C4-2B (cell line): ENCODE data around the gene ITPKC.
"Not testable (repeated sequence)": the region's sequence is repeated elsewhere in the genome, so short reads cannot be mapped to it uniquely, and the experiment has no call there.

ENCODE experiments used
- H3K27ac ChIP-seq: fragments of 450-650 bp; 2 replicates; pipeline ENCODE4 v1.5.1; 2017
- ZFX ChIP-seq: fragments of 450-650 bp; IDR thresholded peaks from 2 replicates; pipeline ENCODE4 v1.6.1; 2017
- TF ChIP-seq, protein P1 (sequence below): fragments of 450-650 bp; conservative IDR thresholded peaks from 2 replicates; pipeline ENCODE4 v1.5.1; 2017; ENCODE audit warnings: mild to moderate bottlenecking

Gene ITPKC

DNA sequence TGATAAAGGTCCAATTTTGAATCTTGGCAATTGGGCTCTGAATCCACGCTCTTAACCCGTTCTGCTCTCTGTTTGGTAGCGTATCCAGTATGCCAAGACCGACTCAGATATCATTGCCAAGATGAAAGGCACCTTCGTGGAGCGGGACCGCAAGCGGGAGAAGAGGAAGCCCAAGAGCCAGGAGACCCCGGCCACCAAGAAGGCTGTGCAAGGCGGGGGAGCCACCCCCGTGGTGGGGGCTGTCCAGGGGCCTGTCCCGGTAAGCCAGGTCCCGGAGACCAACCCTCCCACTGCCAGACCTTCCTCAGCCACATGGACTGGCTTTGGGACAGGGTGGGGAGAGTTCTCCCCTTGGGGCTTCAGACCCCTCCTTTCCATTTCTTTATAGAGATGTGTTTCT is 42.4 kb downstream of the ITPKC start:
- H3K27ac ChIP-seq, result no peak overlapping the region
- no peak for TF ChIP-seq ZFX
- TF ChIP-seq, protein P1, sequence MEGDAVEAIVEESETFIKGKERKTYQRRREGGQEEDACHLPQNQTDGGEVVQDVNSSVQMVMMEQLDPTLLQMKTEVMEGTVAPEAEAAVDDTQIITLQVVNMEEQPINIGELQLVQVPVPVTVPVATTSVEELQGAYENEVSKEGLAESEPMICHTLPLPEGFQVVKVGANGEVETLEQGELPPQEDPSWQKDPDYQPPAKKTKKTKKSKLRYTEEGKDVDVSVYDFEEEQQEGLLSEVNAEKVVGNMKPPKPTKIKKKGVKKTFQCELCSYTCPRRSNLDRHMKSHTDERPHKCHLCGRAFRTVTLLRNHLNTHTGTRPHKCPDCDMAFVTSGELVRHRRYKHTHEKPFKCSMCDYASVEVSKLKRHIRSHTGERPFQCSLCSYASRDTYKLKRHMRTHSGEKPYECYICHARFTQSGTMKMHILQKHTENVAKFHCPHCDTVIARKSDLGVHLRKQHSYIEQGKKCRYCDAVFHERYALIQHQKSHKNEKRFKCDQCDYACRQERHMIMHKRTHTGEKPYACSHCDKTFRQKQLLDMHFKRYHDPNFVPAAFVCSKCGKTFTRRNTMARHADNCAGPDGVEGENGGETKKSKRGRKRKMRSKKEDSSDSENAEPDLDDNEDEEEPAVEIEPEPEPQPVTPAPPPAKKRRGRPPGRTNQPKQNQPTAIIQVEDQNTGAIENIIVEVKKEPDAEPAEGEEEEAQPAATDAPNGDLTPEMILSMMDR, result no peak

DNA sequence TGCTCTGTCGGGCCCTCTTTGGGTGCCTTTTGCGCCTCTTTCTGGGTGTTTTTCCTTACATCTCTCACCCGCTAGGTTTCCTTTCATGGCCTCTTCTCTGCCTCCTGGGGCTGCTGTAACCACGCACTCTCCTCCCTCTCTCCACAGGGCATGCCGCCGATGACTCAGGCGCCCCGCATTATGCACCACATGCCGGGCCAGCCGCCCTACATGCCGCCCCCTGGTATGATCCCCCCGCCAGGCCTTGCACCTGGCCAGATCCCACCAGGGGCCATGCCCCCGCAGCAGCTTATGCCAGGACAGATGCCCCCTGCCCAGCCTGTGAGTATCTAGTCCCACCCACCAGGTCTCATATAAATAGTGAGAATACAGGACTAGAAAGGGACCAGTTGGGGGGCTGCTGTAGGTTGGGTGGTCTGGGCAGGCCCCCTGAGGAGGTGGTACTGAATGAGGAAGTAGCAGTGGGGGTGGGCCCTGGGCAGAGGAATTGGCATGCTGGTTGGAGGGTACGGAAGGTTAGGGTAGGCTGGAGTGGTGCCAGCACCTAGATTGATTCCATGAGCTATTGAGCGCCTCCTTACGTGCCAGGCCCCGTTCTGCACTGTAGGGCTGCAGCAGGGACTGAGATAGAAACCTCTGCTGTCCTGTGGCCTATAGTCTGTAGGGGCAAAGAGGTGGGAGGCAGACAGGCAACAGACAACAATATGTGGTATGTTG is 46.0 kb downstream of the ITPKC start:
- TF ChIP-seq, protein P1, result no peak
- TF ChIP-seq ZFX, result no peak
- H3K27ac ChIP-seq, result no peak overlapping the region

DNA sequence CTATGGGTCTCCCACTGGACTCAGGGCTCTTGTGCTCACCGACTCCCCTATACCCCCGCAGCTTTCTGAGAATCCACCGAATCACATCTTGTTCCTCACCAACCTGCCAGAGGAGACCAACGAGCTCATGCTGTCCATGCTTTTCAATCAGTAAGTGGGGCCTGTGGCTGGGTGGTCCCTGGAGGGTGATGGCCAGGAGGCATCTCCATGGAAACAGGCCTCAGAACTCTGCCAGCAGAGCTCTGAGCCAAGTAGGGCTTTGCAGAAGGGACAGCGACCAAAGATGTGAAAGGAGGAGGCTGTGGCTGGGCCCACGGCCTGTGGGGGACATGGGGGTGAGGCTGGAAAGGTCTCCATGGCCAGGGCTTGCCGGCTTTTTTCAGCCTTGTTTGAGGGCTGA is 46.6 kb downstream of the ITPKC start:
- TF ChIP-seq, protein P1, result no peak
- TF ChIP-seq ZFX, result no peak
- no peak overlapping the region for H3K27ac ChIP-seq

DNA sequence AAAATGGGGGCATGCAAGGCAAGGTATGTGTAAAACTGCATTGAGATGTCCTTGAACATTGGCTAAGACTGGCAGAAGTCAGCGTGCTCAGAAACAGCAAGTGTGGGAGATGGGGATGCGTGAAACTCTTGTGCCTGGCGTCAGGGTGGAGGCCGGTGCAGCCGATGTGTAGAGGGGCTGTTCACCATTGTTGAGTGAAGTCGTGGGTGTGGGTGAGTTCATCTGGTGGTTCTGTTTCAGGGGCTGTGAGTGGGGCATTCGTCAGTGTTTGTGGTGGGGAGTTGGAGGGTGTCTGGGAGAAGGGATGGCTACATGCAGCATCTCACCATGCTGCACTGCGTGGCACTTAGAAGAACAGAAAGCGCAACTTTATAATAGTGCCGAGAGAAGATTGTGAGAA is 47.1 kb downstream of the ITPKC start:
- TF ChIP-seq, protein P1, result no peak
- TF ChIP-seq ZFX, result no peak
- no peak overlapping the region for H3K27ac ChIP-seq

DNA sequence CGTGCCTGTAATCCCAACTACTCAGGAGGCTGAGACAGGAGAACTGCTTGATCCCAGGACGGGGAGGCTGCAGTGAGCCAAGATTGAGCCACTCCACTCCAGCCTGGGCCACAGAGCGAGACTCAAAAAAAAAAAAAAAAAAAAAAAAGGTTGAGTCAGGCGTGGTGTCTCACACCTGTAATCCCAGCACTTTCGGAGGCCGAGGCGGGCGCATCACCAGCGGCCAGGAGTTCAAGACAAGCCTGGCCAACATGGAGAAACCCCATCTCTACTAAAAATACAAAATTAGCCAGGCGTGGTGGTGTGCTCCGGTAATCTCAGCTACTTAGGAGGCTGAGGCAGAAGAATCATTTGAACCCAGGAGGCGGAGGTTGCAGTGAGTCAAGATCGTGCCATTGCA is 49.5 kb downstream of the ITPKC start:
- not testable (repeated sequence) for H3K27ac ChIP-seq

DNA sequence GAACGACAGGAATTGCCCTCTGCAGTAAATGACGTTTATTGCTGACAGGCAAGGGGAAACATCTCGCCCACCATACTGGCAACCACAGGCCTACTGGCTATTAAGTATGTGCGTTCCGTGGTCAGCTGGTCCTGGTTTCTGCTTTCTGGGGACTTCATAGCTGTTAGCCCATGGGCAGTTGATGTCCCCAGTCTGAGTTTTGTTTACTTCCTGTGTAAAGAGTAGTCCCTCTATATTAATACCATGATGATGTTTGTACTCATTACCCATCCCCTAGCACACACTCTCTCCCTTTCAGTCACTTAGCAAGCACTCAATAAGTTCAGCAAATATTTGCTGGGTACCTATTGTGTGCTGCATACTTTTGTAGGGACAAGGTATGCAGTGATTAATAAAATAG is 52.0 kb downstream of the ITPKC start:
- no peak overlapping the region for H3K27ac ChIP-seq
- TF ChIP-seq, protein P1, result no peak
- no peak for TF ChIP-seq ZFX

DNA sequence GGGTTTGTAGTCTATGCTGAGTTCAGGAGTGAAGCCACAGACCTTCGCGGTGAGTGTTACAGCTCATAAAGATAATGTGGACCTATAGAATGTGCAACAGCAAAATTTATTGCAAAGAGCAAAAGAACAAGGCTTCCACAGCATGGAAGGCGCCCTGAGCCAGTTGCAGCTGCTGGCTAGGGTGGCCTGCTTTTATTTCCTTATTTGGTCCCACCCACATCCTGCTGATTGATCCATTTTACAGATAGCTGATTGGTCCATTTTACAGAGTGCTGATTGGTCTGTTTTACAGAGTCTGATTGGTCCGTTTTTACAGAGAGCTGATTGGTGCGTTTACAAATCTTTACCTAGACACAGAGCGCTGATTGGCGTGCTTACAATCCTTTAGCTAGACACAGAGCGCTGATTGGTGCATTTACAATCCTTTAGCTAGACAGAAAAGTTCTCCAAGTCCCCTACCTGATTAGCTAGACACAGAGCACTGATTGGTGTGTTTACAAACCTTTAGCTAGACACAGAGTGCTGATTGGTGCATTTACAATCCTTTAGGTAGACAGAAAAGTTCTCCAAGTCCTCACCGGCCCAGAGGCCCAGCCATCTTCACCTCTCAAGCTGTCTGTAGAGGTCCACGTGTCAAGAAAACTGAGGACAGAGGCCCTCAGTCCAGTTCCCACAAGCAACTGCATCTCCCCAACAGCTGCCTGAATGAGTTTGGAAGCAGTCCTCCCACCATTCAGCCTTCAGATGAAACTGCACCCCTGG is 54.4 kb downstream of the ITPKC start:
- H3K27ac ChIP-seq, result not testable (repeated sequence)

DNA sequence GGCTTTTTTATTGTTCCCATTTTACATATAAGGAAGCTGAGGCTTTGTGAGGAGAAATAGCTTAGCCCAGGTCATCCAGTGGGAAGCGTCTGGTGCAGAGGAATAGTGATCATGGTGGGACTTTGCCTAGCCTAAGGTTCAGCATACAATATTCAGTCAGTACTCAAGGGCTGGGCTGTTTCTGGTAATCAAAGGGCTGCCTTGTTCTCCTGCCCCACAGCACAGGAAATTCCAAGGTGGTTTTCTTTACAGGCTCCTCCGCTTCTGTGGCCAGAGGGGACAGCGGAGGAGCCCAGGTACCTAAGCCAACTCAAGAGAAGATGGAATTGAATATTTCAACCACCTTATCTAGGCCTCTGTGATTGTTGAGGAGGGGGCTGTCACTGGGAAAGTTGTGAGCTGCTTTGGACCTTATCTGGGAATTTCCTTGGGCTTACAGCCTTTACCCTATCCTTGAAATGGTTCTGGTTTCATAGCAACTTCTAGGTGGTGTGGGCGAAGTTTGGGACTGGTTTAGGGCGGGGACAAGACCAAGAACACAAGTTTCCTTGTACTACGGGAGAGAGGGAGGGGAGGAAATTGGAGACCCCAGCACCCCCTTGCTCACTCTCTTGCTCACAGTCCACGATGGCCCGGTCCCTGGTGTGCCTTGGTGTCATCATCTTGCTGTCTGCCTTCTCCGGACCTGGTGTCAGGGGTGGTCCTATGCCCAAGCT is 58.2 kb downstream of the ITPKC start, which contains the start of gene MIA:
TSS of gene MIA (plus strand) at position 606 of the 716 bp plus-strand sequence. CDS start at position 628, 22 bp downstream.
- TF ChIP-seq ZFX, result no peak
- TF ChIP-seq, protein P1, result no peak
- H3K27ac ChIP-seq, result no peak within 1 kb of the TSS
